GM12892 (cell line): ENCODE measurements around the gene DHX34.

Experiments
- DNase-seq: peaks from one replicate; pipeline ENCODE4 v3.0.0; 2011; ENCODE audit not compliant: insufficient read length
- FAIRE-seq: peaks from 2 replicates; lab custom pipeline; 2011; peaks lifted over from hg19 to GRCh38; lab: Jason Lieb, UNC
- POLR2A ChIP-seq: IDR thresholded peaks from 2 replicates; pipeline ENCODE4 v1.6.1; 2011; ENCODE audit warnings: low read depth, low read length, control low read depth
- POLR2AphosphoS5 ChIP-seq: IDR thresholded peaks from 2 replicates; pipeline ENCODE4 v1.6.1; 2011; ENCODE audit warnings: low read depth, low read length, control low read depth
- TAF1 ChIP-seq: IDR thresholded peaks from 2 replicates; pipeline ENCODE4 v1.6.1; 2011; ENCODE audit warnings: low read depth, mild to moderate bottlenecking, control low read depth, low read length, borderline replicate concordance

Gene DHX34

DNA sequence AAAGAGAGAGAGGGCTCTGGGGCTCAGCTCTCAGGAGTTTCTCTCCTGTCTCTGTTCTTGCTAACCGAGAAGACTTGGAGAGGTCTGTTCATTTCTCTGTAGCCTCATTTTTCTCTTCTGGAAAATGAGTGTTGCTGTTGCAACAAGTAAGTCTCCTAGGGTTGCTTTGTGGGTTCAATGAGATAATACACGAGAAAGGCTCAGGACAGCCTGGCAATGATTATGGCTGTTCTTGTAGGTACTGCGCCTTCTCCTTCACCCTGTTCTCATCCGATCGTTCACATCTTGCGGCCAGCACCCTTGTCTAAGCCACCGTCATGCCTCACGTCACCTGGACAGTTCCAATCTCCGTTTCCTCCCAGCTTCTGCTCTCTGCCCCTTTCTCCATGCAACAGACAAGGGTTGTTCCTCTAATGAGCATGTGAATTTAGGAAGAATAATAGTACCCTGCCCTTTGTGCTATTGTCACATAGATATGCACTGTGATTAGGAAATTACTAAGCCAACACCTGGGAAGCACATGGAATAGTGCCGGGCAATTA lies 35.3 kb upstream of the DHX34 start:
- FAIRE-seq (no peak), DNase-seq (no peak)
- TF ChIP-seq POLR2A: no peak

DNA sequence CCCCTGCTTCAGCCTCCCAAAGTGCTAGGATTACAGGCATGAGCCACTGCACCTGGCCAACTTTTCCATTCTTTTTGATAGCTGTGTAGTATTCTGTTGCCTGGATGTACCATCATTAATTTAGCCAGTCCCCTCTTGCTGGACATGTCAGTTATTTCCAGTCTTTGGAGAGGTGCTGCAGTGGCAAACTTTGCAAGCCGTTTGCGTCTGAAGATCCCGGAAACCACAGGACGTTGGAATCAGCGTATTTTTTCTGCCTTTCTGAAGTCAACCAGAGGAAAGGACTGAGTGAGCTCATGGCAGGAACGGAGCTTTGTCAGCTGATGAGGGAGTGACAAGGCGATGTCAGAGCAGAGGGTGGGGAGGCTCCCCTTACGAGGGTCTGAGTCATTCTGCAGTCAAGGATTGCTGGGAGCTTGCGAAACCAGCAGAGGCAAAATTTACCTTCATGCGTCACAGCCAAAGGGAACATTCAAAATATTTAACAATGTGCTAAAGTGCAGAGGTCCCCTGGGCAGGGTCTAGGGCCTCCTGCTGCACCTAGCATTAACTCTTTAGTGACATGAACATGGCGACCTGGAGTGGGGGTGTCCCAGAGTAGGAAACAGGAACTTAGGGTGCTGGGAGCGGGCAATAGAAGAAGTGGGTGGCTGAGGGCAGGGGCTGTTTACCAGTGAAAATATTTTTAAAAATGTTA lies 33.8 kb upstream of the DHX34 start:
- TF ChIP-seq POLR2A (no peak), POLR2AphosphoS5 (no peak), TAF1 (no peak)
- no peak for FAIRE-seq
- no peak for DNase-seq

DNA sequence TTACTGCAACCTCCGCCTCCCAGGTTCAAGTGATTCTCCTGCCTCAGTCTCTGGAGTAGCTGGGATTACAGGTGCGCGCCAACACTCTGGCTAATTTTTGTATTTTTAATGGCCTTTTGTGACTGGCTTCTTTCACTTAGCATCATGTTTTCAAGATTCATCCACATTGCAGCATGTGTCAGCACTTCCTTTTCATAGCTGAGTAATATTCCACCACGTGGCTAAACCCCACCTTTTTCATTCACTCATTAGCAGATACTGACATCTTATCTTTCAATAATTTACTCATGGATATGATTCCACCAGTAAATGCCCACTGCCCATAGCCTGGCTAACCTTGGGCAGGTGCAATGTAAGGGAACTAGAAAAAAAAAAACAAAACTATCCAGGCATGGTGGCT lies 32.6 kb upstream of the DHX34 start:
- TF ChIP-seq POLR2AphosphoS5: no peak
- TF ChIP-seq POLR2A: no peak
- no peak for TF ChIP-seq TAF1
- FAIRE-seq (no peak), DNase-seq (no peak)

DNA sequence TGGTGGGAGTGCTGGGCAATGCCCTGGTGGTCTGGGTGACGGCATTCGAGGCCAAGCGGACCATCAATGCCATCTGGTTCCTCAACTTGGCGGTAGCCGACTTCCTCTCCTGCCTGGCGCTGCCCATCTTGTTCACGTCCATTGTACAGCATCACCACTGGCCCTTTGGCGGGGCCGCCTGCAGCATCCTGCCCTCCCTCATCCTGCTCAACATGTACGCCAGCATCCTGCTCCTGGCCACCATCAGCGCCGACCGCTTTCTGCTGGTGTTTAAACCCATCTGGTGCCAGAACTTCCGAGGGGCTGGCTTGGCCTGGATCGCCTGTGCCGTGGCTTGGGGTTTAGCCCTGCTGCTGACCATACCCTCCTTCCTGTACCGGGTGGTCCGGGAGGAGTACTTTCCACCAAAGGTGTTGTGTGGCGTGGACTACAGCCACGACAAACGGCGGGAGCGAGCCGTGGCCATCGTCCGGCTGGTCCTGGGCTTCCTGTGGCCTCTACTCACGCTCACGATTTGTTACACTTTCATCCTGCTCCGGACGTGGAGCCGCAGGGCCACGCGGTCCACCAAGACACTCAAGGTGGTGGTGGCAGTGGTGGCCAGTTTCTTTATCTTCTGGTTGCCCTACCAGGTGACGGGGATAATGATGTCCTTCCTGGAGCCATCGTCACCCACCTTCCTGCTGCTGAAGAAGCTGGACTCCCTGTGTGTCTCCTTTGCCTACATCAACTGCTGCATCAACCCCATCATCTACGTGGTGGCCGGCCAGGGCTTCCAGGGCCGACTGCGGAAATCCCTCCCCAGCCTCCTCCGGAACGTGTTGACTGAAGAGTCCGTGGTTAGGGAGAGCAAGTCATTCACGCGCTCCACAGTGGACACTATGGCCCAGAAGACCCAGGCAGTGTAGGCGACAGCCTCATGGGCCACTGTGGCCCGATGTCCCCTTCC lies 28.9 kb upstream of the DHX34 start:
- TF ChIP-seq TAF1 (no peak), POLR2AphosphoS5 (no peak), POLR2A (no peak)
- FAIRE-seq: no peak
- no peak for DNase-seq

DNA sequence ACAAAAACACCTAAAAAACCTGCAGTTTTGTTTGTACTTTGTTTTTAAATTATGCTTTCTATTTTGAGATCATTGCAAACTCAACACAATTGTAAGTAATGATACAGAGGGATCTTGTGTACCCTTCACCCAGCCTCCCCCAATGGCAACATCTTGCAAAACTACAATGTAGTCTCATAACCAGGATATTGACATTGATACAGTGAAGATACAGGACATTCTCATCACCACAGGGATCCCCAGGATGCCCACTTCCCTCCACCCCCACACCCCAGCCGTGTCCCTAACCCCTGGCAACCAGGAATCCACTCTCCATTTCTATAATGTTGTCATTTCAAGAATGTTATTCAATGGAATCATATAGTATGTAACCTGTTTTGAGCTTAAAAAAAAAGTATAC lies 27.5 kb upstream of the DHX34 start:
- TF ChIP-seq POLR2AphosphoS5: no peak
- TF ChIP-seq POLR2A: no peak
- TF ChIP-seq TAF1: no peak
- no peak for FAIRE-seq
- DNase-seq: no peak

DNA sequence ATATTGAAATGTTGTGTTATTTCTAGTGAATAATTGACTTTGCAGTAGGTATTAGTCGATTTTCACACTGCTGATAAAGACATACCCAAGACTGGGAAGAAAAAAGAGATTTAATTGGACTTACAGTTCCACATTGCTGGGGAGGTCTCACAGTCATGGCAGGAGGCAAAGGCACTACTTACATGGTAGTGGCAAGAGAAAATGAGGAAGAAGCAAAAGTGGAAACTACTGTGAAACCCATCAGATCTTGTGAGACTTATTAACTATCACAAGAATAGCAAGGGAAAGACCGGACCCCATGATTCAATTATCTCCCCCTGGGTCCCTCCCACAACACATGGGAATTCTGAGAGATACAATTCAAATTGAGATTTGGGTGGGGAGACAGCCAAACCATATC lies 27.1 kb upstream of the DHX34 start:
- FAIRE-seq: no peak
- TF ChIP-seq TAF1: no peak
- no peak for TF ChIP-seq POLR2A
- no peak for TF ChIP-seq POLR2AphosphoS5
- DNase-seq: no peak

DNA sequence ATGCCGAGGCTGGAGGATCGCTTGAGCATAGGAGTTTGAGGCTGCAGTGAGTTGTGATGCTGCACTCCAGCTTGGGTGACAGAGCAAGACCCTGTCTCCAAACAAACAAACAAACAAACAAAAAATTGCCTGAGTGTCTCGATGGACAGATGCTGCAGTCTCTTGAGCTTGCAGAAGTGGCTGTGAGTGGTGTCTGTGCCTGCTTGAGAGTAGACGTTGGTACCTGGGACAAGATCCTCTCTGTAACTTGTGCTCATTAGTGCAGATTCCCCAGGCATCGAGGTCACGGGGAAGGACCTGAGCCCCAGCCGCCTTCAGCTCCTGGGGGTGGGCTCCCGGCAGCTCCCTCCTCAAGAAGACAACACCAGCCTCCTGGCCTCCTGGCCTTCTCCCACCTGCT lies 25.7 kb upstream of the DHX34 start:
- FAIRE-seq (no peak), DNase-seq (no peak)
- TF ChIP-seq POLR2A (no peak), TAF1 (no peak), POLR2AphosphoS5 (no peak)

DNA sequence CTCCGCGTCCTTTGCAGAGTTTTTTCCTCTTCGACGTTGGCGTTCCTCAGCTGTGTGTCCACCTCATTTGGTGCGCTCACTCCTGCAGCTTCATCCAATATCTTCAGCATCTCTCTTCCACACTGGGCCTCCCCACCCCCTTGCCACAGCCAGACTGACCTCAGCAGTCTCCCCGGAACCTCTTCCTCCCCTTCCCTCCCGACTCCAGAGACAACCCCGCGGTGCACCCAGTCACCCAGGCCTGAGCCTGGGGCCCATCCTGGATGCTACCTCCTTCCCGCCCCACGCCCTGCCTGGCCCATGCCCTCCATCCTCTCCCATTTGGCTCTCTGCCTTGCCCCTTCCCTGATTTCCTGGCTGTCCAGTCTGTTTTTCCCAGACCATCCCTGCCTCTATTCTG lies 25.2 kb upstream of the DHX34 start:
- no peak for DNase-seq
- FAIRE-seq: no peak
- TF ChIP-seq POLR2AphosphoS5: no peak
- no peak for TF ChIP-seq POLR2A
- TF ChIP-seq TAF1: no peak

DNA sequence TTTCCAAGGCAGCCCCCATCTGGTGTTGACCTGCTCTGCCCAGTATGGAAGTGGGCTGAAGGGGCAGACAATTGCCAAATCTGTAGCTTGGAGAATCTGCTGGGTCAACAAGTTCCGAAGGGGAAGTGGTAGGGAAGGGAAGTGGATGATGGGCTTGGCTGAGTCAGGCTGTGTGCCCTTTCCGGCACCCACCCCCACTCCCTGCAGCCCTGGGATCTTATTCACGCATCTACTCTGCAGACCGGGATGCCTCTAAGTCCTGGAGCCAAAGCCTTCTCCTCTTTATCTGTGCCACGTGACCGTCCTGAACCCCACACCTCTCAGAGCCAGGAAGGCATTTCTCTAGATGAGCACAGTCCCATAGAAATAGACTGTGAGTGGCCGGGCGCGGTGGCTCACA lies 24.6 kb upstream of the DHX34 start:
- FAIRE-seq: no peak
- no peak for TF ChIP-seq TAF1
- no peak for TF ChIP-seq POLR2AphosphoS5
- no peak for TF ChIP-seq POLR2A
- DNase-seq: no peak

DNA sequence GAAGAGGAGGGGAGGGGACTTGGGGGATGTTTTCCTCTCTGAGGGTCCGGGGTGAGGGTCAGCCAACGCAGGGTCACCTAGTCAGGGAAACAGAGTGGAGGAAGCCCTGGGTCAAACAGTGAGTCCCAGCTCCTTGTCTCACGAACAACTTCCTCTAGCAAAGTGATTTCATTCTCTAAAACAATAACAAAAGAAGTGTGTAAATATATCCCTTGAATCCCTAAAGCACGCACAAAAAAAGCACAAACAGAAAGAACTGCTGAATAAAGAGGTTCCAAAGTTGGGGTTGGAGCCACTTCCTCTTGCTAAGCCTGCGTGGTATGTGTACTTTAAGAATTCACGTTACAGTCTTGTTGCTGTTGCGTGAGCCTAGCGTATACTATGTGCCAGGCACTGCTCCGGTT lies 18.6 kb upstream of the DHX34 start:
- no peak for DNase-seq
- no peak for FAIRE-seq
- no peak for TF ChIP-seq POLR2AphosphoS5
- TF ChIP-seq POLR2A: no peak

DNA sequence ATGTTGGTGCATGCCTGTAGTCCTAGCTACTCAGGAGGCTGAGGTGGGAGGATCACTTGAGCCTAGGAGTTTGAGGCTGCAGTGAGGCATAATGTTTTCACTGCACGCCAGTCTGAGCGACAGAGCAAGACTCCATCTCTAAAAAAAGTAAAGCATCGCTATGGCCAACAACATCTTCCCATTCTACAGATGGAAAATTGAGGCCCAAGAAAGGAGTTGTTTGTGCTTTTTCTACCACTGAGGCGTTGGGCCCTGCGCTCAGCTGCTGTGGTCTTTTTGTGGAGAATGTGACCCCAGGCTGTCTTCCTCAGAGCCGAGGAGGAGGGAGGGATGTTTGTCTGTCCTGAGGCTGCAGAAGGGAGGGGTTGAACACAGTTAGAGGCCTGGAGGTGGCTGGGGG lies 17.6 kb upstream of the DHX34 start:
- no peak for DNase-seq
- FAIRE-seq: no peak
- no peak for TF ChIP-seq POLR2A
- no peak for TF ChIP-seq TAF1
- TF ChIP-seq POLR2AphosphoS5: no peak
